GM12873 (cell line): ENCODE results near the gene ZNF277.

Experiments used
- TF ChIP-seq, protein P1 (sequence below): IDR thresholded peaks from 2 replicates; pipeline ENCODE4 v1.5.1; 2012; ENCODE audit warnings: low read depth, mild to moderate bottlenecking, moderate library complexity, low read length, control low read depth; ENCODE audit not compliant: insufficient read depth; ENCODE audit errors: missing control alignments

The ZNF277 gene

DNA sequence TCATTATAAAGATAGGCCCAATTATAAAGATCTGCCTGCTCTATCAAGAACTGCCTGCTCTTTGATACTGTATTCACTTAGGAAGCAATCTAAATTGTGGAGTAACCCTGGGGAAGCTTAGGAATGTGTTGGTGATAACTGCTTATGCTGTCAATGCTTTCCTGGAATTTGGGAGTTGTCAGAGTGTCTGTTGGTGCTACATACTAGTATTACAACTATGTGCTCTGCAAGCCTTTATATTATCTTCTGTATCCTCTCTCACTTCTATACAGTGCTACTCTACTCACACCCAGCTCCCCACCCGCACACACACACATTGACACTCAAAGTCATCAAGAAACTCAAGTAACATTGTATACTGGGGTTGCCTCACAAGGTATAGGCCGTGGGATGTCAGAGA lies 6.1 kb downstream of the ZNF277 start:
- TF ChIP-seq, protein P1, sequence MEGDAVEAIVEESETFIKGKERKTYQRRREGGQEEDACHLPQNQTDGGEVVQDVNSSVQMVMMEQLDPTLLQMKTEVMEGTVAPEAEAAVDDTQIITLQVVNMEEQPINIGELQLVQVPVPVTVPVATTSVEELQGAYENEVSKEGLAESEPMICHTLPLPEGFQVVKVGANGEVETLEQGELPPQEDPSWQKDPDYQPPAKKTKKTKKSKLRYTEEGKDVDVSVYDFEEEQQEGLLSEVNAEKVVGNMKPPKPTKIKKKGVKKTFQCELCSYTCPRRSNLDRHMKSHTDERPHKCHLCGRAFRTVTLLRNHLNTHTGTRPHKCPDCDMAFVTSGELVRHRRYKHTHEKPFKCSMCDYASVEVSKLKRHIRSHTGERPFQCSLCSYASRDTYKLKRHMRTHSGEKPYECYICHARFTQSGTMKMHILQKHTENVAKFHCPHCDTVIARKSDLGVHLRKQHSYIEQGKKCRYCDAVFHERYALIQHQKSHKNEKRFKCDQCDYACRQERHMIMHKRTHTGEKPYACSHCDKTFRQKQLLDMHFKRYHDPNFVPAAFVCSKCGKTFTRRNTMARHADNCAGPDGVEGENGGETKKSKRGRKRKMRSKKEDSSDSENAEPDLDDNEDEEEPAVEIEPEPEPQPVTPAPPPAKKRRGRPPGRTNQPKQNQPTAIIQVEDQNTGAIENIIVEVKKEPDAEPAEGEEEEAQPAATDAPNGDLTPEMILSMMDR: no peak

DNA sequence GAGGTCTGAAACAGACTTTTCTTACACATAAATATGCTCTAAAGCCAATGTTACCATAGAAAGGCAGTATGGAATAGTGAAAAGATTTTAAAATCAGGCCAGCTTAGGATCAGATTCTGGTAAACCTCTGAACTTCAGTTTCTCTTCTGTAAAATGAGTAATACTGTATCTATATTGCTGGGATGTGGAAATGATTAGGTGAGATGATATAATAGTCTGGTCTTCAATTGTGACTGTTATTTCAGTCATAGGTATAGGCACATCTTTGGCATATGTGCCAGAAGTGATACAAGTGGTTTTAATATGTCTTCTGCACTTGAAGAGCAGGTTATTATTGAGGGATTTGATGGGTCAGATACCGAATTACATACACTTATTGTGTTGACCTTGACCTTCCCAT lies 7.2 kb downstream of the ZNF277 start:
- TF ChIP-seq, protein P1: no peak

DNA sequence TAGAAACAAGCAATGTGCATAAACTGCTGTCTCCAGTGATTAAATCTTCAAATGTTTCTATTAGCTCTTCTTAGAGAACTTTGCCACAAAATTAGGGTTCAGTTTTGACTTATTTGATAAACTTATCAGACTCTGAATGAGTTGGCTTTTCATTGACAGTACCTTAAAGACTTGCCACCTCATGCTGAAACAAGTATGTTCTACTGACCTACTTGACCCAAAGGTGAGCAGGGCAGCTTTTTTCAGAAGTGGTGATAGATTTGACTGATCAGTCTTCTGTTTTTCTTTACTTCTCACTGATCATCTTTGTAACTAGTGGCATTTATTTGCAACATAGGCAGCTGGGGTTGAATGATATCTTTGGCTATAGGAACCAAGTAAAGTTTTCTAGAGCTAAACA lies 7.8 kb downstream of the ZNF277 start:
- TF ChIP-seq, protein P1: no peak

DNA sequence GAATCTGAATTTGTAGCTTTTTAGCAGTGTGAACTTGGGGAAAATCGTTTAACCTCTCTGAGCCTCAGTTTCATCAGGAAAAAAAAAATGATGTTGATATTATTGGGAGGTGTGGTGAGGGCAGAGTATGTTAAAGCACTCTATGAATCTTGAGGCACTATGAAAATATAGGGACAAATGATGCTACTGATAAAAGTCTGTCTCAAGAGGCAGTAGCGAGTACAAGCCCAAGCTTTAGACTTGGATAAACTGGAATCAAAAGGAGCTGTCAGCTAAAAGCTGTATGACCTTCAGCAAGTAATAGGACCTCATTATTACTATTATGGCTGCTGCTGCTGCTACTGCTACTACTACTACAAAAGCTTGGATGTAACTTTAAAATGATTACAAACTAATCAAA lies 8.4 kb downstream of the ZNF277 start:
- TF ChIP-seq, protein P1: no peak

DNA sequence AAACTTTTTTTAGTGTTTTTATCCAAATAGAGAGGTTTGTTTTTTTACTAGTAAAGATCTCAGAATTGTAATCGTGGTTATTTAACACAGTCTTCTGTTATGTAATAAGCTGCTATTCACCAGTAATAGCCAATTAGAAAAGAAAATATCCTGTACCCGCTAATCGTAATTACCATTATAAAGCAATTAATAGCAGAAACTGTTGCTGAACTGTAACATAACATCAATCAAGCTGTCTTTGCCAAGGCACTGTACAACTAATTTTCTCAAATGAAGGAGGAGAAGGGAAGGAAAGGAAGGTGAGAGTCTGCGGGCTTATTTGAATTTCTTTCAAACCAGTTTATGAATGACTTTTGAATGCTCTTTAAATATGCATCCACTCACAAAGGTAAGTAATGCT lies 9.3 kb downstream of the ZNF277 start:
- TF ChIP-seq, protein P1: no peak

DNA sequence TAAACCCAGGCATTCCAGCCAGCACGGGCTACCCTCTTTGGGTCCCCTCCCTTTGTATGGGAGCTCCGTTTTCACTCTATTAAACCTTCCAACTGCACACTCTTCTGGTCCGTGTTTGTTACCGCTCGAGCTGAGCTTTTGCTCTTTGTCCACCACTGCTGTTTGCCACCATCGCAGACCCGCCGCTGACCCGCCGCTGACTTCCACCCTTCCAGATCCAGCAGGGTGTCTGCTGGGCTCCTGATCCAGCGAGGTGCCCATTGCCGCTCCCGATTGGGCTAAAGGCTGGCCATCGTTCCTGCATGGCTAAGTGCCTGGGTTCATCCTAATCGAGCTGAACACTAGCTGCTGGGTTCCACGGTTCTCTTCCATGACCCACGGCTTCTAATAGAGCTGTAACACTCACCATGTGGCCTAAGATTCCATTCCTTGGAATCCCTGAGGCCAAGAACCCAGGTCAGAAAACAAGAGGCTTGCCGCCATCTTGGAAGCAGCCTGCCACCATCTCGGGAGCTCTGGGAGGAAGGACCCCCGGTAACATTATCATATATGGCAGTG lies 14.5 kb downstream of the ZNF277 start:
- TF ChIP-seq, protein P1: no peak

DNA sequence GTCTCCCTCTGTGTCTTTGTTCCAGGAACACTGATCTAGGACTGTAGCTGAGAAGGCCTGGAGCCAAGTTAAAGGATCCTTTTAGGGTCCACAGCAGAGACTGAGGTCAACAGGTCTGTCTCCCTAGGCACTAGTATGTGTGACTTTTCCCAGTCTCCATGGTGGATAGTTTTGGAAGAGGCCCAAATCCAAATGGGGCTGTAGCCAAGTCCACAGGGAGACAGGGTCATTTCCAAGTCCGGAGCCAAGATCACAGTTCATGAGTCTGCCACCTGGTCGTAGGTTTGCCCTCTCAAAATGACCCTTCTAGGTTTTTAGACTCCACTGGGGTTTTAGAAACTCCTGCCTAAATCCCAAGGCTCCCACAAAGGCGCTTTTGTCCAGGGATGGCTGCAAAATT lies 16.8 kb downstream of the ZNF277 start:
- TF ChIP-seq, protein P1: no peak
